K562 (cell line): ENCODE results near the gene ZNF865.

Experiments
- ATF3 ChIP-seq, 2 experiments: fragments of 450-650 bp in 1 of 2; sonication (generic) in 1 of 2; formaldehyde crosslinking in 1 of 2; IDR thresholded peaks in 1 of 2; conservative IDR thresholded peaks in 1 of 2; 2 replicates each; pipeline versions ENCODE4 v1.6.1 to v1.8.1; 2016 to 2023; ENCODE audit warnings: mild to moderate bottlenecking in 2 of 2, moderate library complexity in 2 of 2, inconsistent platforms in 1 of 2, missing genetic modification reagents in 1 of 2
- CTCF ChIP-seq, 3 experiments: IDR thresholded peaks in 2 of 3; conservative IDR thresholded peaks in 1 of 3; 2 replicates each; pipeline ENCODE4 v1.5.1; 2011 to 2012; ENCODE audit warnings: low read length in 3 of 3, mild to moderate bottlenecking in 3 of 3, control low read depth in 2 of 3, improper control_type of control experiment in 1 of 3, inconsistent platforms in 1 of 3, low read depth in 1 of 3, mixed read lengths in 1 of 3, moderate library complexity in 1 of 3; ENCODE audit not compliant: insufficient read depth in 2 of 3
- E2F1 ChIP-seq: sonication (generic); formaldehyde crosslinking; IDR thresholded peaks from 2 replicates; pipeline ENCODE4 v1.8.1; 2023; ENCODE audit warnings: mild to moderate bottlenecking, missing genetic modification reagents, moderate library complexity
- ELF4 ChIP-seq: fragments of 450-650 bp; formaldehyde crosslinking; IDR thresholded peaks from 2 replicates; pipeline ENCODE4 v1.4.0; 2022; ENCODE audit warnings: missing genetic modification characterization
- HDAC2 ChIP-seq: fragments of 450-650 bp; IDR thresholded peaks from 2 replicates; pipeline ENCODE4 v1.6.1; 2016; ENCODE audit warnings: mild to moderate bottlenecking
- HMG20A ChIP-seq: fragments of 450-650 bp; formaldehyde crosslinking; conservative IDR thresholded peaks from 2 replicates; pipeline ENCODE4 v1.4.0; 2020; ENCODE audit warnings: mild to moderate bottlenecking, mixed read lengths
- RFX5 ChIP-seq: IDR thresholded peaks from 2 replicates; pipeline ENCODE4 v1.6.1; 2011; ENCODE audit warnings: low read depth, mild to moderate bottlenecking, improper control_type of control experiment, low read length
- SP1 ChIP-seq: sonication (generic); formaldehyde crosslinking; IDR thresholded peaks from 2 replicates; pipeline ENCODE4 v1.8.1; 2022; ENCODE audit warnings: mild to moderate bottlenecking, missing genetic modification reagents
- TAF1 ChIP-seq: IDR thresholded peaks from 2 replicates; pipeline ENCODE4 v1.6.1; 2011; ENCODE audit warnings: mild to moderate bottlenecking, low read length, moderate library complexity; ENCODE audit not compliant: insufficient read depth, control insufficient read depth, severe bottlenecking; ENCODE audit errors: extremely low read depth

GRCh38 chr19:55643887-55644176 lies 38.4 kb downstream of the ZNF865 start:
- TF ChIP-seq ATF3 (IDR thresholded peaks at IDR 0.05), result no peak
- no peak for TF ChIP-seq ATF3 (CRISPR knock-in tag; conservative IDR thresholded peaks at IDR 0.05)
- no peak for TF ChIP-seq SP1
- no peak for TF ChIP-seq E2F1 (CRISPR knock-in tag)
- TF ChIP-seq HMG20A (CRISPR knock-in tag), result no peak
- TF ChIP-seq RFX5, result no peak
- TF ChIP-seq TAF1, result no peak
- TF ChIP-seq CTCF (IDR thresholded peaks at IDR 0.05 in 2 of 3, conservative IDR thresholded peaks at IDR 0.05 in 1 of 3; ENCODE audit: insufficient read depth in 2 of 3, low read depth in 1 of 3, low read length in 3 of 3), result no peak
- no peak for TF ChIP-seq HDAC2
- TF ChIP-seq ELF4, result no peak
